ENCODE results near the gene AMFR. TPM values are rescaled to one million over a fixed set of nuclear protein-coding genes. Genes with fewer than 3 reads are reported as not detected.
"Not testable (repeated sequence)": the region's sequence is repeated elsewhere in the genome, so short reads cannot be mapped to it uniquely, and the experiment has no call there.

Gene AMFR
- total RNA-seq, 1 experiment from 2014 or later: 209 TPM

DNA sequence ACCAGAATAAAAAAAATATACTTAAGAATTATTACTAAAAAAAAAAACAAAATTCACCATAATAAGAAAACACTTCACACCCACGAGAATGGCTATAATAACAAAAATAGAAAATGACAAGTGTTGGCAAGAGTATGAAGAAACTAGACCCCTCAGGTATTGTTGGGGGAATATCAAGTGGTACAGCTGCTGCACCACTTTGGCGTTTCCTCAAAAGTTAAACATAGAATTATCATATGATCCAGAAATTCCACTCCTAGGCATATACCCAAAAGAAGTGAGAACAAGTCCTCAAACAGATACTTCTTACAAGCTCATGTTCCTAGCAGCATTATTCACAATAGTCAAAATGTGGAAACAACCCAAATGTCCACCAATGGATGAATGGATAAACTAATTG, 26.3 kb downstream of the AMFR start:
- no peak for DNase-seq (ENCODE audit: extremely low read depth, low read depth)

DNA sequence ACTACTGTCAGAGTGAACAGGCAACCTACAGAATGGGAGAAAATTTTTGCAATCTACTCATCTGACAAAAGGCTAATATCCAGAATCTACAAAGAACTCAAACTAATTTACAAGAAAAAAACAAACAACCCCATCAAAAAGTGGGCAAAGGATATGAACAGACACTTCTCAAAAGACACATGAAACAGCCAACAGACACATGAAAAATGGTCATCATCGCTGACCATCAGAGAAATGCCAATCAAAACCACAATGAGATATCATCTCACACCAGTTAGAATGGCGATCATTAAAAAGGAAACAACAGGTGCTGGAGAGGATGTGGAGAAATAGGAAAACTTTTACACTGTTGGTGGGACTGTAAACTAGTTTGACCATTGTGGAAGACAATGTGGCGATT, 28.6 kb downstream of the AMFR start:
- not testable (repeated sequence) for DNase-seq (ENCODE audit: extremely low read depth, low read depth)

DNA sequence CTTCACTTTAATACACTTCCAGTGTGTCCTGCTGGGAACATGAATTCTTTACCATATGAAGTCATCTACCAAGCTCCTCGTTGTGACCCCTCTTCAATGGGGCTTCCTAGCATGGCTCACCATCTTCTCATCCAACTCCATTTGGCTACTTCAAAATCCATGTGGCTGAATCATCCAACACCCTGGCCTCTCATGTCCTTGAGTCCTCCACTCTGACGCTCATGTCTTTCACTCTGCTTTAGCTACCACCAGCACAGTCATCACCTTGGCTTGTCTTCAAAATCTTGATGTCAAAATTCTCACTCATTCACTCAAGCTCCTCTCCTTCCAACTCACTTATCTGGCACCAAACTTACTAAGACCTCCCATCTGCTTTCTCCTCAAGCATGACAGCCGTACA, 35.8 kb downstream of the AMFR start:
- no peak for DNase-seq (ENCODE audit: extremely low read depth, low read depth)

DNA sequence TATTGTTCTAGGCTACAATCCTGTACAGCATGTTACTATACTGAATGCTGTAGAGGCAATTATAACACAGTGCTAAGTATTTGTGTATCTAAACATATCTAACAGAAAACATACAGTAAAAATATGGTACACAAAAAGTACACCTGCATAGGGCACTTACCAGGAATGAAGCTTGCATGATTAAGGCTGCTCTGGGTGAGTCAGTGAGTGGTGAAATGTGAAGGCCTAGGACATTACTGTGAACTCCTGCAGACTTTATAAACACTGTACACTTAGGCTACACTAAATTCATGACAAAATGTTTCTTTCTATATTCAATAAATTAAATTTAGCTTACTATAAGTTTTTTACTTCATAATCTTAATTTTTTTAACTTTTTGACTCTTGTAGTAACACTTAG, 37.1 kb downstream of the AMFR start:
- DNase-seq (ENCODE audit: extremely low read depth, low read depth): no peak

DNA sequence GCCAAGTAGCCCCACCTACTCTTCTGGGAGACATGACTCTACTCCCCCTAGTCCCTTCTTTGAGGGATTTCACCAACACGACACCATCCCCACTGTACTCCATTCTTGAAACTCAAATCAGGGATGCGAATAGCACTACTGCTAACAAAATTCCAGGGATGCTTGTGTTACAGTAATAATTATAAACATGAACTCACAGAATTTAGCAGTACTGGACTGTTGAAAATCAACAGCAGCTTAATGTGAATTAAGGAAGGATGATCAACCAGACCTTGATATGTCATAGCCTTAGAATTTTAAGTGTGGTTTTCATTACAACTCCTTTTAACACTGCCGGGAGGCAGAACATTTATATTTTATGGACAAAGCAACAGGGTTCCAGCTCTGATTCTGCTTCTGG, 37.9 kb downstream of the AMFR start:
- no peak for DNase-seq (ENCODE audit: extremely low read depth, low read depth)

DNA sequence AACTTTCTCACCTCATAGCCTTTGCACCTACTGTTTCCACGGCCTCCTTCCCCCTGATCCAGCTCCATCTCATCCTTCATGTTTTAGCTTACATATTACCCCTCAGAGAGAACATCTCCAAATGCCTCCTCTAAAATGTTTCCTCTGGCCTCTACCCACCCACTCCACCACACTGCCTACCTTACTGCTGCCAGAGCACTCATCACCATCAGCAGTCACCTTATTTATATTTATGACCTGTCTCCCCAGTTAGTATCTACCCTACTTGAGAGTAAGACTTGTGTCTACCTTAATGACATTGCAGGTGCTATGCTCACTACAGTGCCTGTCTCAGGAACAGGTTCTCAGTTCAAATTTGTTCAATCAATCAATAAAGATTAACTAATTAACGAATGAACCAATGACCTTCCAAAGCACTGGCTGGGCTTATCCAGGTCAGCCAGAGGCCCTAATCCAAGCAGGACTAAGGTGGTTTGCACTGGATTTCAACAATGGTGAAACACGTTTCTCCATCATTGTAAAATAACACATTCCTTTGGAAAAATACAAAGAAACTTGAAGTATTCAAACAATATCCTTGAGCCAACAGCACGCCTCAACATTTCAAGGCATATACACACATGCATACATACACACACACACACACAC, 41.1 kb downstream of the AMFR start:
- DNase-seq (ENCODE audit: extremely low read depth, low read depth): no peak

DNA sequence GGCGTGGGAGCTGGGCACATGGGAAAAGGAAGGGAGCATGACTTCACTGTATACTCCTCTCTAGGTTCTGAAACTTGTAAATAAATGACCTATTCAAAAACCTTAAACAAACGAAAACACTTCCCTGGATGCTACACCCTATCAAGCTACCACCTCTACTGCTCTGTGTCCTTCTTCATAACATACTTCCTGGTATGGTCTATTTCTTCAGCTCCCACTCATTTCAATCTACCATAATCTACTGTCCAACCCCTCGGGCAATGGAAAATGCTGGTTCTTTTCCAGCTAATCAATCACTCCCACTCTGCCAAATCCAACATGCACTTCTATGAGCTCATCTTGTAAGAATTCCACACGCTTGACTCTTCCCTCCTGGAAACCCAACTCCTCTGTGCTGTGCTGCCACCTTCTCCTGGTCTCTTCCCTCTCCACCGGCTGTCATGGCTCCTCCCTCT, 42.4 kb downstream of the AMFR start:
- DNase-seq (ENCODE audit: extremely low read depth, low read depth): no peak

DNA sequence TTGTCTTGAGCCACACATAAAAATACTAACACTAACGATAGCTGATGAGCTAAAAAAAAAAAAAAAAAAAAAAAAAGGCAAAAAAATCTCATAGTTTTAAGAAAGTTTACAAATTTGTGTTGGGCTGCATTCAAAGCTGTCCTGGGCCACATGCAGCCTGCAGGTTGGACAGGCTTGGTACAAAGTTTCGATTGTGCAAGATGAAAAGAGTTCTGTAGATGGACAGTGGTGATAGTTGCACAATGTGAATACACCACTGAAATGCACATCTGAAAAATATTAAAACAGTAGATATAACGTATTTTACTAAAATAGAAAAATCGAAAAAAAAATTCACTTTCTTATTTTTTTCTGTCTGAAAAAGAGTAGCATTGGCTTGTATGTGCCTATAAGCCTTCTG, 42.9 kb downstream of the AMFR start:
- DNase-seq (ENCODE audit: extremely low read depth, low read depth): no peak

DNA sequence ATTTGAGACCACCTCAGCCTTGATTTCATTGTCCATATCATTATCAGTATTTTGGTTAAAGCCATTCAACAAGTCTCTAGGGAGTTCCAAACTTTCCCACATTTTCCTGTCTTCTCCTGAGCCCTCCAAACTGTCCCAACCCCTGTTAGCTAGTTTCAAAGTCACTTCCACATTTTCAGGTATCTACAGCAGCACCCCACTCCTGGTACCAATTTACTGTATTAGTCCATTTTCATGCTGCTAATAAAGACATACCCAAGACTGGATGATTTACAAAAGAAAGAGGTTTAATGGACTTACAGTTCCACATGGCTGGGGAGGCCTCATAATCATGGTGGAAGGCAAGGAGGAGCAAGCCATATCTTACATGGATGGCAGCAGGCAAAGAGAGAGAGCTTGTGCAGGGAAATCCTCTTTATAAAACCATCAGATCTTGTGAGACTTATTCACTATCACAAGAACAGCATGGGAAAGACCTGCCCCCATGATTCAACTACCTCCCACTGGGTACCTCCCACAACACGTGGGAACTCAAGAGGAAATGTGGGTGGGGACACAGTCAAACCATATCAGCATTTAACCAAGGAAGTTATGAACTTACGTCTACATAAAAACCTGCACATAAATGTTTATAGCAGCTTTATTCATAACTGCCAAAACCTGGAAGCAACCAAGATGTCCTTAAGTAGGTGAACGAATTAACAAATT, 44.4 kb downstream of the AMFR start:
- not testable (repeated sequence) for DNase-seq (ENCODE audit: extremely low read depth, low read depth)

DNA sequence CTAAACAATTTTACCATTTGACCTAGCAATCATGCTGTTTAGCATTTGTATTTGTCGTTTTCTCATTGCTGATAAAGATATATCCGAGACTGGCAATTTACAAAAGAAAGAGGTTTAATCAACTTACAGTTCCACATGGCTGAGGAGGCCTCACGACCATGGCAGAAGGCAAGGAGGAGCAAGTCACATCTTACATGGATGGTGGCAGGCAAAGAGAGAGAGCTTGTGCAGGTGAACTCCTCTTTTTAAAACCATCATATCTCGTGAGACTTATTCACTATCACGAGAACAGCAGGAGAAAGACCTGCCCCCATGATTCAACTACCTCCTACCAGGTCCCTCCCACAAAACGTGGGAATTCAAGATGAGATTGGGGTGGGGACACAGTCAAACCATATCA, 46.3 kb downstream of the AMFR start:
- DNase-seq (ENCODE audit: extremely low read depth, low read depth): not testable (repeated sequence)

DNA sequence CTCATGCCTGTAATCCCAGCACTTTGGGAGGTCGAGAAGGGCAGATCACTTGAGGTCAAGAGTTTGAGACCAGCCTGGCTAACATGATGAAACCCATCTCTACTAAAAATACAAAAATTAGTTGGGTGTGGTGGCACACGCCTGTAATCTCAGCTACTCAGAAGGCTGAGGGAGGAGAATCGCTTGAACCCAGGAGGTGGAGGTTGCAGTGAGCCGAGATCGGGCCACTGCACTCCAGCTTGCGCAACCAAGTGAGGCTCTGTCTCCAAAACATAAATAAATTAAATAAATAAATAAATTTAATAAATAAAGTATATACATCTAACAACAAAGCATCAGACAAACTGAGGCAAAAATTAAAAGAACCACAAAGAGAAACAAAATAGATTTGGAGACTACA, 49.6 kb downstream of the AMFR start:
- DNase-seq (ENCODE audit: extremely low read depth, low read depth): not testable (repeated sequence)

DNA sequence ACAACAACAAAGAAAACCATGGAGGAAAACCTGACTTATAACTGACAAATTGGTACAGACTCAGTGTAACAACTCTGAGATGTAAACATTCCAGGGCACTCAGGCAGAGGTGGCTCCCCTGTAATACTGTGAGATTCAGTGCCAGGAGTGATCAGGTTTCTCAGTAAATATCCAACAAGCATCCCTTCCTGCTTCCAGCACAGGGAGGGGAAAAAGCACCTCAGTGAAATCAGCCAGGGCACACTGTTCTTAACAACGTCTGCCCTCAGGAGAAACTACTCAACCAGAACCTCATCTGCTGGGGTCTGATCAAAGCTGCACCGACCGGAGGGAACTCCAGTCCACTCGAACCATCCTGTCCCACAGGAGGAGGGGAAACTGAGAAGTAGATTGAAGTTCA, 52.3 kb downstream of the AMFR start:
- DNase-seq (ENCODE audit: extremely low read depth, low read depth): no peak

DNA sequence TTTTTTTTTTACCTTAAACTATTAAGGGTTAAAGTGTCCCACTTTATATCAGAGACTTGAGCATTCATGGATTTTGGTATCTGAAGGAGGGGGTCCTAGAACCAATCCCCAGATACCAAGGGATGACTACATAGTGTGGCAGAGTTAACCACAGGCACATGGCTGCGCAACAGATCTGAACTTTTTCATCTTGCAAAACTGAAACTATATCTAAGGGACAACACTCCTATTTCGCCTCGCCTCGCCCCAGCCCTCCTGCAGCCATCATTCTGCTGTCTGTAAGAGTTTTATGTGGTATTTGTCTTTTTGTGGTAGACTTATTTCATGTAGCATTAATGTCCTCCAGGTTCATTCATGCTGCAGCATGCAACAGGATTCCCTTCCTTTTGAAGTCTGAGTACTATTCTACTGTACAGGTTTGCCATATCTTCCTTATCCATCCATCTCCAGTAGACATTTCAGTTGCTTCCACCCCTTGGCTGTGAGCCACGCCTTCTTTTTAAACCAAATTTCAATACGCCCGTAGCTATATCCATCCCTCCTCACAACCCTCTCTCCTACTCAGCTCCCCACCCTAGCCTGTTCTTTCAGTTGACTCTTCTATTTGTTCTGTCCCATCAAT, 53.2 kb downstream of the AMFR start:
- DNase-seq (ENCODE audit: extremely low read depth, low read depth): no peak

DNA sequence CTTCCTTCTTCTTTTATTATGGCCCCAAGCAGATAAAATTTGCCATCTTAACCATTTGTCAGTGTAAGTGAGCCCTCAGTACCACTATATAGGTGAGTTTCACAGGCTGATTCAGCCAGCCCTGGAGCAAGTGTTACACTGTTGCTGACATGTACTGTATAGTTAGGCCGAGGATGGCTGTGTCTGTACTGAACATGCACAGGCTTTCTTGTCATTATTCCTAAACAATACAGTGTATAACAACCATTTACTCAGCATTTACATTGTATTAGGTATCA, 53.7 kb downstream of the AMFR start:
- no peak for DNase-seq (ENCODE audit: extremely low read depth, low read depth)

DNA sequence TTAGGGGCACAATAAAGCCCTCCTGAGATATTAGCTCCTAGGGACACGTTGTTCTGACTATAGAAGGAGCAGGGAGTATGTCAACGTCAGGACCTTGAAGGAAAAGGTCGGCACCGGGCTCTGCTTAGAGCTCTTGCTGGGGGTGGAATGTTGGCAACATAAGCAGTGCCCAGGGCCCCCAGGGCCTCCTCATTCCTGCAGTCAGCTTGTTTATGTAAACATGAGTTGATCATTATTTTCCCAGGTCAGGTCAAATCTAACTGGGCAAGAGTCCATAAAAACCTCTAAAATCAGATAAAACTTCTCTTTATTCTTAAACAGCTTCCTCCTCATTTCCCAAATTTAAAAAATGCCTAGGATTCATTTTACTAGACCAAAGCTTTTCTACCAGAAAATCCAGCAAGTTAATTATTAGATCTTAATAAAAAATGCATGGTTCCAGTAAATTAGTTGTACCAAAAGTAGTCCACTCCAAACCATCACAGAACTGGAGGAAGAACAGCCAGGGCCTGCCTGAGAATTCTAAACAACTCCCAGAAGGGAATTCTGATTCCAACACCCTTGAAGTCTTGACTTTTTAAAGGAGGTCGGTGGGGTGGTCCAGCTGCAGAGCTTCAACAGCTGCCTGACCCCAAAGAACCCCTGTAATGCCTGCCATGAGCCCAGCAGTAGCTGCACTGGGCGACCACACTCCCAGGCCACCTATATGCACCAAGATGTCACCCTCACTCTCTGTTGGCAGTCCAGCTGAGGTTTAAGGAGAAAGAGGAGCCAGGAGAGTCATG, 54.3 kb downstream of the AMFR start:
- no peak for DNase-seq (ENCODE audit: extremely low read depth, low read depth)

DNA sequence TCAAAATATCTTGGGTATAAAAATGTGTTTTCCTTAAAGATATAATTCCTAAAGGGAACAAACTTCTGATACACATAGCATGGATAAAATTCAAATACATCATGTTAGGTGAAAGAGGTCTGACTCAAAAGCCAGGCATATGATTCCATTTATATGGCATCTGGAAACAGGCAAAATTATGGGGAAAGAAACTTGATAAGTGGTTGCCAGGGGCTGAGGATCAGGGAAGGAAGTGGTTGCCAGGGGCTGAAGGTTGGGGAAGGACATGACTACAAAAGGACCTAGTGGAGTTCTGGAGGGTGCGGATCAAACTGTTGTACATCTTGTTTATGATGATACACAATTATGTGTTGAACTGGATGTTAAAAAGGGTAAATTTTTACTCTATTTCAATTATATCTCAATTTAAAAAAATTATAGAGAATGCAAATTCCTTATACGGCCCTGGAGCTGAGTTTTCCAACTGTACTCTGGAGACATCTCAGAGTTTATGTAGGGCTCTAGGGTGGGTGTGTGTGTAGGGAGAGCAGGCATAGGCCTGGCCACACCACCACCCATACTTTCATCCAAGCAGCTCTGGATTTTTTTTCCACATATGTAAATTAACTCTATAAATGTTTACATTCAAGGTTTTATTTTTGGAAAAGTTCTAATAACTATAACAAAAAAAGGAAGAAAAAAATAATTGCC, 55.0 kb downstream of the AMFR start:
- DNase-seq (ENCODE audit: extremely low read depth, low read depth): no peak

DNA sequence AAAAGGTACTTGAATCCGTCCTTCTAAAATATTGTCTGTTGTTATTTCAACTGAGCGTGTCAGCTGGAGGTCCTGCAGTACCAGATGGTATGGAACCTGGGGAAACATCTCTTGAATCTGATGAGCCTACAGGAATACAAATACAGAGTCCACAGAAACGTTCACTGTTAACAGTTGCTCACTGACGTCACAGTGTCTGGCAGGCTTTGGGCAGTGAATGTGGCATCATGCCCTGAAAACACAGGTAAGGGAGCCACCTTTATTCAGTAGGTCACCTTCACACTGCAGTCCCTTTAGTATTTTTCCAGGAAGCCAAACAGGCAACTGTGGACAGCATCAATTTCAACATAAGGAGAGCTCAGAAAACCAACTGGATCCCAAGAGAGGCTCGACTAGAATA, 56.1 kb downstream of the AMFR start:
- no peak for DNase-seq (ENCODE audit: extremely low read depth, low read depth)

DNA sequence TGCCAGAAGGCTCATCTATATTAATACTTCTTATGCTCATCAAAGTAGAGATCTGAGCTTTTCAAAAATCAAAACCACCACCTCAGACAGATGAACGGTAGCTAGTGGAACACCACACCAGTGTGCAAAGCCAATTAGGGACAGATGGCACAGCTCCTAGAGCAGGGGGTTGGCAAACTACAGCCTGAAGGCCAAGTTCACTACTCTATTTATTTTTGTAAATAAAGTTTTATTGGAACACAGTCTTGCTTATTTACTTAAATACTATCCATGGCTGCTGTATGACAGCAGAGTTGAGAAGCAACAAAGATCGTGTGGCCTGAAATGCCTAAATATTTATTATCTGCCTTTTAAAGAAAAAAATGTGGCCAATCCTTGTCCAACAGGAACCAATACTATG, 56.8 kb downstream of the AMFR start:
- no peak for DNase-seq (ENCODE audit: extremely low read depth, low read depth)

DNA sequence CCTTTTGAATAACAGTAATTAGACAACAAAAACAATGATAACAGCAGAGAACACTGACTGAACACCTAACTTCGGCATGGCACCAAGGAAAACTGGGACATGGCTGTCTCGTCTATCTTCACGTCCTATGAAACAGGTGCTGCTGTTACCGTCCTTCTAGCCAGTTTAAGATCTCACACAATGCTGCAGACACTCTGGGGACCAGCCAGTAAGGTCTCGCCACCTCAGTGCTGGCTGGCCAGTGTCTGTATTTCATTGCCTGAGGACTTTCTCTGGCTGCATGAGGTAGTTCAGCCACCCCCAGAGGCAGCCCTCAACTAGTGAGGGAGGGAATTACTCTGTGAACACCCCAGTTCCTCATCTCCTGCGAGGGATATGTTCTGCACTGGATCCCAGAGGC, 57.6 kb downstream of the AMFR start:
- no peak for DNase-seq (ENCODE audit: extremely low read depth, low read depth)

DNA sequence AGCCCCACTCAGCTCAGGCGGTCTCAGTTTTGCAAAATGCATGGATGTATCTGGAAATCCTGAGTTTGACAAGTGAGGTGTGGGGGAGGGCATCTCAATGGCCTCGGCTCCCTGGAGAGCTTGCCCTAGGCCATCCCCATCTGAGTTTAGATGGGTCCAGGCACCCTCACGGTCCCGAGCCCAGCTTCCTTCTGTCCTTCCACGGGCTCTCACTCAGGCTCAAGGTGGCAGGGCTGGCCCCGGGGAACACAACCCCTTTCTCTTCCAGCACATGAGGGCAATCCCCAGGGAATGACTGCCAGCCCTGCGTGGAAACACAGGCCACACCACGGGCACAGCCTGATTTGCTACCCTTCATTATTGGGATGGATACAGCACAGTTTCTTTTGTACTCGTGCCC, 58.4 kb downstream of the AMFR start:
- DNase-seq (ENCODE audit: extremely low read depth, low read depth): no peak

DNA sequence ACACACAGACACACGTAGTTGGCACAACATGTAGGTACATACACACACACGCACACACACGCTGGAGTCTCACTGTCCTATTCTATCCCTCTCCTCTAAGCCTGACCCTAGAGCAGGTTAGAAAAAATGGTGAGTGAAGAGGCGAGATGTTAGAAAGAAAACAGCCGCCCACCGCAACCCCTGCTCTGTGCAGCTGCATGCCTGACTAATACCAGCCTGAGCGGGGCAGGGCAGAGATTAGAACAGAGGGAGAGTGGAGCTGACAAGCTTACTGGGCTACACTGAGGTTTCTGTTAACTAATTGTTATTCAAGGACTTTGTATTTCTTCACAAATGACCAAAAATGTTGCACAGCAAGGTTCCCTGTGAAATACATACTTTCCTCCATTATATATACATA, 59.8 kb downstream of the AMFR start:
- DNase-seq (ENCODE audit: extremely low read depth, low read depth): no peak

All from NCI-H460 (cell line).